Liver (tissue), 9 donors: ENCODE results near the gene LIG1. TPM values are rescaled to one million over a fixed set of nuclear protein-coding genes. Genes with fewer than 3 reads are reported as not detected.
A peak's percentile ranks its signal among the peaks of the same experiment; 100 is the strongest.

Experiments used
- DNase-seq: peaks from one replicate; pipeline ENCODE4 v3.0.0-alpha.2; 2017; ENCODE audit warnings: low spot score
- H3K27ac ChIP-seq, 2 donors: one replicate each; pipeline ENCODE4 v1.7.0; 2013; ENCODE audit warnings: inconsistent platforms in 2 of 2, low read length in 2 of 2, control low read depth in 1 of 2, low read depth in 1 of 2, mild to moderate bottlenecking in 1 of 2
- H3K27me3 ChIP-seq, 4 donors: one replicate each; pipeline versions ENCODE4 v1.6.1 to v1.7.0; 2013; ENCODE audit warnings: low read length in 3 of 4, inconsistent platforms in 1 of 4, mild to moderate bottlenecking in 1 of 4, moderate library complexity in 1 of 4; ENCODE audit not compliant: control insufficient read depth in 4 of 4, insufficient read depth in 4 of 4
- H3K36me3 ChIP-seq, 4 donors: one replicate each; pipeline versions ENCODE4 v1.6.1 to v1.7.0; 2013; ENCODE audit warnings: low read length in 3 of 4, mild to moderate bottlenecking in 3 of 4, low read depth in 1 of 4, moderate library complexity in 1 of 4; ENCODE audit not compliant: control insufficient read depth in 4 of 4, insufficient read depth in 3 of 4
- H3K4me1 ChIP-seq, 4 donors: one replicate each; pipeline versions ENCODE4 v1.6.1 to v1.7.0; 2013; ENCODE audit warnings: low read length in 3 of 4, mild to moderate bottlenecking in 3 of 4, moderate library complexity in 1 of 4; ENCODE audit not compliant: control insufficient read depth in 4 of 4, insufficient read depth in 4 of 4
- H3K4me3 ChIP-seq, 3 donors: one replicate each; pipeline versions ENCODE4 v1.6.1 to v1.7.0; 2013; ENCODE audit warnings: low read length in 3 of 3, control low read depth in 1 of 3, low read depth in 1 of 3, mild to moderate bottlenecking in 1 of 3
- H3K9ac ChIP-seq, 2 donors: one replicate each; pipeline ENCODE4 v1.7.0; 2013; ENCODE audit warnings: low read length in 2 of 2, mild to moderate bottlenecking in 2 of 2, moderate library complexity in 2 of 2, control low read depth in 1 of 2, low read depth in 1 of 2
- H3K9me3 ChIP-seq, 4 donors: one replicate each; pipeline versions ENCODE4 v1.6.1 to v1.7.0; 2013; ENCODE audit warnings: low read length in 3 of 4; ENCODE audit not compliant: control insufficient read depth in 4 of 4
- ATF3 ChIP-seq: IDR thresholded peaks from 2 replicates; pipeline ENCODE4 v1.6.1; 2016; ENCODE audit warnings: antibody characterized with exemption
- CTCF ChIP-seq: fragments of 150-350 bp; IDR thresholded peaks from 2 replicates; pipeline ENCODE4 v1.5.1; 2017; ENCODE audit warnings: improper control_type of control experiment, low read depth, low read length; ENCODE audit not compliant: missing input control
- EGR1 ChIP-seq, 2 donors: IDR thresholded peaks; 2 replicates each; pipeline ENCODE4 v1.6.1; 2016 to 2018; ENCODE audit warnings: antibody characterized with exemption in 2 of 2, low read depth in 2 of 2
- FOXA1 ChIP-seq: IDR thresholded peaks from 2 replicates; pipeline ENCODE4 v1.6.1; 2016; ENCODE audit warnings: antibody characterized with exemption
- FOXA2 ChIP-seq: IDR thresholded peaks from 2 replicates; pipeline ENCODE4 v1.6.1; 2016; ENCODE audit warnings: antibody characterized with exemption
- GABPA ChIP-seq, 2 donors: IDR thresholded peaks in 1 of 2; conservative IDR thresholded peaks in 1 of 2; 2 replicates each; pipeline ENCODE4 v1.6.1; 2016; ENCODE audit warnings: antibody characterized with exemption in 2 of 2, mild to moderate bottlenecking in 1 of 2, moderate library complexity in 1 of 2
- HNF4A ChIP-seq, 2 donors: conservative IDR thresholded peaks; 2 replicates each; pipeline ENCODE4 v1.6.1; 2016; ENCODE audit warnings: antibody characterized with exemption in 2 of 2, mild to moderate bottlenecking in 2 of 2
- HNF4G ChIP-seq: IDR thresholded peaks from 2 replicates; pipeline ENCODE4 v1.6.1; 2016; ENCODE audit warnings: antibody characterized with exemption
- JUND ChIP-seq, 2 donors: IDR thresholded peaks; 2 replicates each; pipeline ENCODE4 v1.6.1; 2016; ENCODE audit warnings: antibody characterized with exemption in 2 of 2
- MAX ChIP-seq: IDR thresholded peaks from 2 replicates; pipeline ENCODE4 v1.6.1; 2016; ENCODE audit warnings: antibody characterized with exemption
- NR2F2 ChIP-seq: IDR thresholded peaks from 2 replicates; pipeline ENCODE4 v1.6.1; 2016; ENCODE audit warnings: antibody characterized with exemption
- RAD21 ChIP-seq, 2 donors: IDR thresholded peaks; 2 replicates each; pipeline ENCODE4 v1.6.1; 2016; ENCODE audit warnings: antibody characterized with exemption in 2 of 2, mild to moderate bottlenecking in 2 of 2
- REST ChIP-seq: IDR thresholded peaks from 2 replicates; pipeline ENCODE4 v1.6.1; 2016; ENCODE audit warnings: antibody characterized with exemption, mild to moderate bottlenecking
- RXRA ChIP-seq, 2 donors: IDR thresholded peaks; 2 replicates each; pipeline ENCODE4 v1.6.1; 2017 to 2018; ENCODE audit warnings: antibody characterized with exemption in 2 of 2, mild to moderate bottlenecking in 1 of 2
- SP1 ChIP-seq: IDR thresholded peaks from 2 replicates; pipeline ENCODE4 v1.6.1; 2018; ENCODE audit warnings: antibody characterized with exemption, mild to moderate bottlenecking
- TAF1 ChIP-seq: conservative IDR thresholded peaks from 2 replicates; pipeline ENCODE4 v1.6.1; 2016; ENCODE audit warnings: antibody characterized with exemption, mild to moderate bottlenecking
- YY1 ChIP-seq: IDR thresholded peaks from 2 replicates; pipeline ENCODE4 v1.6.1; 2016; ENCODE audit warnings: antibody characterized with exemption, mild to moderate bottlenecking
- ZBTB33 ChIP-seq: IDR thresholded peaks from 2 replicates; pipeline ENCODE4 v1.6.1; 2016; ENCODE audit warnings: antibody characterized with exemption
- WGBS: extraction: QIAGEN DNeasy Blood & Tissue Kit; methylation state at CpG from one replicate; pipeline ENCODE4 v1.1.7; 2013; 5-methylcytosine and 5-hydroxymethylcytosine counted together
- polyA plus RNA-seq, 2 donors: library from polyadenylated mRNA; stranded (reverse) in 1 of 2; unstranded in 1 of 2; fragments of 200-250 nt in 1 of 2; fragments of >200 nt in 1 of 2; fragmentation: Nextera tagmentation in 1 of 2; extraction: Ambion mirVana in 1 of 2; gene quantifications; one replicate each; pipeline versions ENCODE4 v1.2.1 to v1.2.3, GENCODE V29; 2013 to 2015
- total RNA-seq, 2 donors: library from RNA; depleted of rRNA; stranded (reverse); fragments of >200 nt; gene quantifications; one replicate each; pipeline ENCODE4 v1.2.3, GENCODE V29; 2014
- donor health status: healthy.
- donor health status: healthy.
- donor health status: healthy.
- donor health status: healthy.
- donor health status: healthy.

The LIG1 gene
- total and polyA plus RNA-seq, 4 donors, result 6.3 to 61.5 (median 7.1) TPM

- WGBS, result under 1% methylated on average over 34 of the region's 34 CpGs
- H3K4me1 ChIP-seq, result peaks cover 0 to 18% (median 15%) of the 10 kb centered on the region in 4 donors
- H3K27ac ChIP-seq, result peak overlapping the region; percentile 38 to 40
- H3K9ac ChIP-seq, result peak overlapping the region in 1 of 2 donors; percentile 67
- H3K27me3 ChIP-seq, result no peaks in the 10 kb centered on the region
- no peaks in the 10 kb centered on the region for H3K36me3 ChIP-seq
- H3K9me3 ChIP-seq, result no peaks in the 10 kb centered on the region
- peak; percentile 87 for TF ChIP-seq YY1
- TF ChIP-seq MAX, result peak; percentile 89
- no peak for TF ChIP-seq FOXA2
- no peak for TF ChIP-seq NR2F2
- TF ChIP-seq HNF4G, result no peak
- no peak for TF ChIP-seq CTCF
- TF ChIP-seq GABPA (IDR thresholded peaks at IDR 0.05 in 1 of 2, conservative IDR thresholded peaks at IDR 0.05 in 1 of 2), result peak in 1 of 2 donors; percentile 65
- TF ChIP-seq SP1, result peak; percentile 66
- TF ChIP-seq ATF3, result no peak
- TF ChIP-seq EGR1 (IDR thresholded peaks at IDR 0.05; ENCODE audit: low read depth in 2 of 2), result no peak
- peak; percentile 81 for TF ChIP-seq TAF1
- no peak for TF ChIP-seq REST
- TF ChIP-seq JUND (IDR thresholded peaks at IDR 0.05), result peak in 1 of 2 donors; percentile 48
- TF ChIP-seq ZBTB33, result peak; percentile 47
- no peak for TF ChIP-seq HNF4A (conservative IDR thresholded peaks at IDR 0.05)
- no peak for TF ChIP-seq FOXA1
- peak in 1 of 2 donors; percentile 47 for TF ChIP-seq RAD21 (IDR thresholded peaks at IDR 0.05)
- TF ChIP-seq RXRA (IDR thresholded peaks at IDR 0.05), result peak; percentile 32 to 40
- peak overlapping the region; percentile 61 to 69 (median 66) for H3K4me3 ChIP-seq
- peak; percentile 89 for DNase-seq
These were observed 33.9 kb upstream of the LIG1 start for GRCh38 chr19:48203794-48204628.
